Memory B cell (primary cell): Measurements from ENCODE around the gene OR8K1.

Source experiments
- ATAC-seq: fragments of 150-1000 bp; cut with Tn5 transposase; 2 replicates; pipeline ENCODE4 v1.10.0; 2021; ENCODE audit warnings: low read depth, mild to moderate bottlenecking, moderate library complexity
- DNase-seq, 2 donors: peaks; one replicate each; pipeline ENCODE4 v3.0.0; 2022; ENCODE audit warnings: low spot score in 2 of 2
- H3K27ac Mint-ChIP-seq: one replicate; pipeline ENCODE4 v1.8.0; 2022; ENCODE audit warnings: mild to moderate bottlenecking, moderate library complexity, mixed read lengths
- H3K27me3 Mint-ChIP-seq: one replicate; pipeline ENCODE4 v1.8.0; 2022; ENCODE audit warnings: mixed read lengths
- H3K36me3 Mint-ChIP-seq: one replicate; pipeline ENCODE4 v1.8.0; 2022; ENCODE audit warnings: mild to moderate bottlenecking, mixed read lengths
- H3K4me1 Mint-ChIP-seq: one replicate; pipeline ENCODE4 v1.8.0; 2022; ENCODE audit warnings: mixed read lengths
- H3K4me3 Mint-ChIP-seq: one replicate; pipeline ENCODE4 v1.8.0; 2022; ENCODE audit warnings: mild to moderate bottlenecking, moderate library complexity, mixed read lengths
- H3K9me3 Mint-ChIP-seq: one replicate; pipeline ENCODE4 v1.8.0; 2022; ENCODE audit warnings: mixed read lengths

Gene OR8K1

GRCh38 chr11:56345739-56346138 lies at the start of gene OR8K1:
Gene OR8K1 (plus strand): TSS chr11:56346039. CDS start chr11:56346039, 0 bp downstream.
- no peak within 1 kb of the TSS for H3K27ac Mint-ChIP-seq
- H3K36me3 Mint-ChIP-seq: no peaks in the 10 kb centered on the region
- peaks cover 2% of the 10 kb centered on the region for H3K9me3 Mint-ChIP-seq
- ATAC-seq: no peak
- no peaks in the 10 kb centered on the region for H3K4me1 Mint-ChIP-seq
- DNase-seq: no peak
- no peak within 1 kb of the TSS for H3K4me3 Mint-ChIP-seq
- H3K27me3 Mint-ChIP-seq: no peaks in the 10 kb centered on the region

DNA sequence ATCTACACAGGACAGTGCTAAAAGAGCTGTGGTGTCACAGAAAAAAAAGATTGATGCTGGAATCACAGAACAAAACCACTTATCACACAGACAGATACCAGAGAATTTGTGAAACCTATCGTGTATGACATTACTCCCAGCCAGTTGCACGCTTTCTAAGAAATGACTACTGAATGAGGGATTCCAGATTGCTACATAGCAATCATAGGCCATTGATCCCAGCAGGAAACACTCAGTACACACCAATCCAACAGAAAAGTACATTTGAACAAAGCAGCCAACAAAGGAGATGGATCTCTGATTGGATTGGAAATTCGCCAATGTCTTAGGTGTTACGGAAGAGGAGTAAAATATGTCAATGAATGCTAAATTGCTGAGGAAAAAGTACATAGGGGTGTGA lies 48.9 kb upstream of the OR8K1 start:
- no peak for ATAC-seq
- Mint-ChIP-seq H3K27me3 (no peaks in the 10 kb centered on the region), H3K4me3 (no peak overlapping the region), H3K36me3 (no peaks in the 10 kb centered on the region), H3K4me1 (no peaks in the 10 kb centered on the region), H3K9me3 (peaks cover 6% of the 10 kb centered on the region), H3K27ac (no peak overlapping the region)
- no peak for DNase-seq

- no peak for DNase-seq
Measured at GRCh38 chr11:56307836-56308235, 38.0 kb upstream of the OR8K1 start.

DNA sequence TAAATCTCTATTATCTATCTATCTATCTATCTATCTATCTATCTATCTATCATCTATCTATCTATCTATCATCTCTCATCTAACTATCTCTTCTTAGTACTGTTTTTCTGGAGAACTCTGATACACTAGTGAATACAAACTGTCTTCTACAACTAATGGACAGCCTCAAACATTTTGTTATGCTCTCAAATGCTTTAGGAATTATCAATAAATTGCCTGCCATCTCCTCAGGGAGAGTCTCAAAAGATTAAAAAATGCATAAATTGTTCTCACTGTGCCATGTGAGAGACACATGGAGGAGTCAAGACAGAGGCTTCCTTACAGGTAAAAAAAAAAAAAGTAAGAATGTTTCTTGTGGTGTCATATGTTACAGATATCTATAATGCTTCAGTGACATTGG lies 31.0 kb upstream of the OR8K1 start, which contains the start of gene OR8K3:
OR8K3 (plus strand) TSS at position 301 of the 400 bp plus-strand sequence. CDS start 3,163 bp downstream, outside the sequence.
- Mint-ChIP-seq H3K4me3 (no peak within 1 kb of the TSS), H3K27ac (no peak within 1 kb of the TSS), H3K4me1 (no peaks in the 10 kb centered on the region), H3K27me3 (no peaks in the 10 kb centered on the region), H3K36me3 (no peaks in the 10 kb centered on the region), H3K9me3 (peaks cover 8% of the 10 kb centered on the region)
- ATAC-seq: no peak
- DNase-seq: no peak

More at GRCh38 chr11:56307836-56308235, 38.0 kb upstream of the OR8K1 start:
- no peak for ATAC-seq
- no peaks in the 10 kb centered on the region for H3K4me1 Mint-ChIP-seq
- no peak overlapping the region for H3K27ac Mint-ChIP-seq
- H3K27me3 Mint-ChIP-seq: no peaks in the 10 kb centered on the region
- H3K9me3 Mint-ChIP-seq: peaks cover 7% of the 10 kb centered on the region
- H3K36me3 Mint-ChIP-seq: no peaks in the 10 kb centered on the region
- H3K4me3 Mint-ChIP-seq: no peak overlapping the region

DNA sequence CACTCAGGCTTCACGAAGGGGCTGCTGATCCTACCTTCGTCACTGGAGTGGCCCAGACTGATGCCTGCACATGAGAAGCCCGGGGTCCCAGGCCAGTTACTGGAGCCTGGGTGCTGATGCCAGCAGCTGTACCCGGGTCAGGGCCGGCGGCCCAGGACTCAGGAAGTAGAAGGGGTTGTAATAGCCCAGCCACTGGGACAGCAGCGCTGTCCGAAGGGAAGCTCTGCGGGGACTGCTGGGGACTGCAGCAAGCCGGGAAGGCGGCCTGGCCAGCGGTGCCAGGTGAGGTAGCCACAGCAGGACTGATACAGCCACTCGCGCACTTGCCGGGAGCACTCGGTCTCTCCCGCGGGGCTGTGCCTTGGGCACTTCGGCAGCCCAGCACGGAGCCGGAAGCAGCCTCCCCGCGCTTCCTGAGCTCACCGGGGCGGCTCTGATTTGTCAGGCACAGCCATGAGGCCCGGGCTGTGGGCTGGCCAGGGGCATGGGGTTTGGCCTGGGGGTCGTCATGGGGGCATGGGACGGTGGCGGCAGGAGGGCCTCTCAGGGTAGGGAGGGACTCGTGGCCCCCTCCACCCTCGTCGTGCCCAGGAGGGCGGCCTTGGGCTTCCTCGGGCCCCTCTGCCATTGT lies 13.9 kb upstream of the OR8K1 start:
- no peak for DNase-seq

GRCh38 chr11:56333156-56333555 lies 12.7 kb upstream of the OR8K1 start:
- H3K27me3 Mint-ChIP-seq: no peaks in the 10 kb centered on the region

More for the DNA sequence above, 13.9 kb upstream of the OR8K1 start:
- H3K4me3 Mint-ChIP-seq: no peak overlapping the region
- no peaks in the 10 kb centered on the region for H3K4me1 Mint-ChIP-seq
- no peaks in the 10 kb centered on the region for H3K27me3 Mint-ChIP-seq
- peaks cover 3% of the 10 kb centered on the region for H3K9me3 Mint-ChIP-seq
- no peak for ATAC-seq
- H3K36me3 Mint-ChIP-seq: no peaks in the 10 kb centered on the region
- no peak overlapping the region for H3K27ac Mint-ChIP-seq

GRCh38 chr11:56340289-56340688 lies 5.5 kb upstream of the OR8K1 start:
- no peak for DNase-seq

More at GRCh38 chr11:56333156-56333555, 12.7 kb upstream of the OR8K1 start:
- Mint-ChIP-seq H3K4me1 (no peaks in the 10 kb centered on the region), H3K4me3 (no peak overlapping the region), H3K9me3 (peaks cover 4% of the 10 kb centered on the region), H3K27ac (no peak overlapping the region), H3K36me3 (no peaks in the 10 kb centered on the region)
- no peak for DNase-seq
- ATAC-seq: no peak

GRCh38 chr11:56353991-56354390 lies 8.2 kb downstream of the OR8K1 start, which contains the start of gene OR8J1:
Gene OR8J1 (plus strand): TSS chr11:56354291. CDS start chr11:56360247, 5,956 bp downstream.
- H3K4me1 Mint-ChIP-seq: no peaks in the 10 kb centered on the region
- no peaks in the 10 kb centered on the region for H3K27me3 Mint-ChIP-seq
- no peak within 1 kb of the TSS for H3K4me3 Mint-ChIP-seq
- no peaks in the 10 kb centered on the region for H3K36me3 Mint-ChIP-seq
- H3K27ac Mint-ChIP-seq: no peak within 1 kb of the TSS
- H3K9me3 Mint-ChIP-seq: peaks cover 1% of the 10 kb centered on the region
- no peak for ATAC-seq
- no peak for DNase-seq

More at GRCh38 chr11:56340289-56340688, 5.5 kb upstream of the OR8K1 start:
- H3K27ac Mint-ChIP-seq: no peak overlapping the region
- H3K4me1 Mint-ChIP-seq: no peaks in the 10 kb centered on the region
- H3K36me3 Mint-ChIP-seq: no peaks in the 10 kb centered on the region
- no peaks in the 10 kb centered on the region for H3K27me3 Mint-ChIP-seq
- peaks cover 5% of the 10 kb centered on the region for H3K9me3 Mint-ChIP-seq
- ATAC-seq: no peak
- H3K4me3 Mint-ChIP-seq: no peak overlapping the region

GRCh38 chr11:56375324-56375723 lies 29.5 kb downstream of the OR8K1 start, which contains the start of gene OR8U1:
Gene OR8U1 (plus strand): TSS chr11:56375624. CDS start chr11:56375624, 0 bp downstream.
- DNase-seq: no peak
- no peak for ATAC-seq
- Mint-ChIP-seq H3K4me1 (no peaks in the 10 kb centered on the region), H3K27me3 (no peaks in the 10 kb centered on the region), H3K9me3 (peaks cover 12% of the 10 kb centered on the region), H3K4me3 (no peak within 1 kb of the TSS), H3K36me3 (no peaks in the 10 kb centered on the region), H3K27ac (no peak within 1 kb of the TSS)

GRCh38 chr11:56380120-56380519 lies 34.3 kb downstream of the OR8K1 start:
- DNase-seq (no peak), ATAC-seq (no peak)
- Mint-ChIP-seq H3K4me1 (no peaks in the 10 kb centered on the region), H3K9me3 (peaks cover 10% of the 10 kb centered on the region), H3K4me3 (no peak overlapping the region), H3K36me3 (no peaks in the 10 kb centered on the region), H3K27me3 (no peaks in the 10 kb centered on the region), H3K27ac (no peak overlapping the region)

GRCh38 chr11:56394381-56394780 lies 48.5 kb downstream of the OR8K1 start:
- Mint-ChIP-seq H3K27ac (no peak overlapping the region), H3K4me3 (no peak overlapping the region), H3K9me3 (peaks cover 3% of the 10 kb centered on the region), H3K4me1 (no peaks in the 10 kb centered on the region), H3K27me3 (no peaks in the 10 kb centered on the region), H3K36me3 (no peaks in the 10 kb centered on the region)
- no peak for DNase-seq
- ATAC-seq: no peak

DNA sequence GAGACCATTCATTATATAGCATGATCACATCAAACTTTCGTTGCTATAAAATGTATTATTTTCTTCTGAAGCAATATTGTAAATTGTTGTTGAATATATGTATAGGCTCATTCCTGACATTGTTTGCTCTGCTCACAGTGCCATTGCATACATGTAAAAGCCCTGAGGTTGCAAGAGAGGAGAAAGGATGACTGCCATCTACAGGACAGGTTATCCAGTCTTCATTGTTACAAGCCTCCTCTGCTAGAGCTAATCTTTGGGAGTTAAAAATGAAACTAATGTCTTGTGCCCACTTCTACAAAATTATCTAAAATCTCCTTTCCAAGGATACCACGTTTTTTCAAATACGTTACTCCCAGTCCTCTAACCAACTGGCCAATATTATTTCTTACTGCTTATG lies 50.2 kb downstream of the OR8K1 start:
- H3K4me3 Mint-ChIP-seq: no peak overlapping the region
- no peak for DNase-seq
- H3K4me1 Mint-ChIP-seq: no peaks in the 10 kb centered on the region
- no peaks in the 10 kb centered on the region for H3K27me3 Mint-ChIP-seq
- ATAC-seq: no peak
- H3K27ac Mint-ChIP-seq: no peak overlapping the region
- peaks cover 3% of the 10 kb centered on the region for H3K9me3 Mint-ChIP-seq
- H3K36me3 Mint-ChIP-seq: no peaks in the 10 kb centered on the region
